Measurements from ENCODE around the gene SPPL2C. TPM values are rescaled to one million over a fixed set of nuclear protein-coding genes. Genes with fewer than 3 reads are reported as not detected.

The SPPL2C gene
- total RNA-seq, 1 experiment from 2014 or later = not detected

GRCh38 chr17:45815752-45816151, 28.9 kb upstream of the SPPL2C start:
- Histone ChIP-seq H3K27ac (ENCODE audit: insufficient read length, low read depth, low read length) (no peak overlapping the region), H4K8ac (replicated peaks; ENCODE audit: insufficient read length, low read depth, low read length) (no peak overlapping the region), H2BK120ac (ENCODE audit: low read depth, low read length, poor library complexity, severe bottlenecking) (no peak overlapping the region), H3K23me2 (ENCODE audit: insufficient read length, low read depth, low read length, poor library complexity, severe bottlenecking) (no peaks in the 10 kb centered on the region), H4K5ac (ENCODE audit: insufficient read length, low read depth, low read length) (no peak overlapping the region), H3K9ac (ENCODE audit: extremely low read depth, insufficient read length, low read length) (no peak overlapping the region), H3T11ph (ENCODE audit: low read length) (no peak overlapping the region), H4K91ac (ENCODE audit: insufficient read length, low read depth, low read length) (no peak overlapping the region), H3K4ac (ENCODE audit: low read depth, low read length) (no peak overlapping the region), H2BK15ac (ENCODE audit: low read depth, low read length) (no peak overlapping the region), H4K20me1 (ENCODE audit: control insufficient read depth, insufficient read depth, insufficient read length) (no peaks in the 10 kb centered on the region), H3K79me2 (ENCODE audit: insufficient read depth, low read length) (no peaks in the 10 kb centered on the region), H2AK5ac (ENCODE audit: insufficient read length, low read length) (no peak overlapping the region), H3K56ac (ENCODE audit: insufficient read length, low read depth, low read length) (no peak overlapping the region), H3K27me3 (ENCODE audit: insufficient read depth, low read length) (no peaks in the 10 kb centered on the region), H3K4me1 (ENCODE audit: insufficient read depth, low read length) (no peaks in the 10 kb centered on the region), H3K79me1 (ENCODE audit: insufficient read depth, low read depth, low read length, poor library complexity, severe bottlenecking) (no peaks in the 10 kb centered on the region), H3K18ac (ENCODE audit: insufficient read length, low read depth, low read length) (no peak overlapping the region), H3K23ac (ENCODE audit: insufficient read length, low read depth, low read length) (no peak overlapping the region), H2BK5ac (ENCODE audit: insufficient read length, low read length) (no peak overlapping the region), H2BK12ac (ENCODE audit: insufficient read length, low read depth, low read length) (no peak overlapping the region), H2BK20ac (ENCODE audit: low read depth, low read length, poor library complexity, severe bottlenecking) (no peak overlapping the region), H3K4me2 (ENCODE audit: insufficient read depth, insufficient read length, low read length) (no peak overlapping the region), H3K9me3 (ENCODE audit: control insufficient read depth, low read depth, low read length) (no peaks in the 10 kb centered on the region), H2AFZ (ENCODE audit: low read length) (no peak overlapping the region), H3K14ac (ENCODE audit: insufficient read depth, low read length) (no peak overlapping the region)
- Mint-ChIP-seq H3K27ac (no peak overlapping the region), H3K36me3 (ENCODE audit: insufficient read depth in 1 of 3, low read depth in 3 of 3) (peaks cover 0 to 2% (median 0%) of the 10 kb centered on the region in 3 experiments; a peak in 2 of 7 replicates), H3K27me3 (ENCODE audit: low read depth) (peaks cover 15% of the 10 kb centered on the region), H3K9me3 (peaks cover 2 to 3% of the 10 kb centered on the region in 2 experiments; a peak in 2 of 5 replicates), H3K4me1 (peaks cover 6 to 19% of the 10 kb centered on the region in 2 experiments), H3K4me3 (no peak overlapping the region)
- DNase-seq = no peak
- TF ChIP-seq, protein P1, sequence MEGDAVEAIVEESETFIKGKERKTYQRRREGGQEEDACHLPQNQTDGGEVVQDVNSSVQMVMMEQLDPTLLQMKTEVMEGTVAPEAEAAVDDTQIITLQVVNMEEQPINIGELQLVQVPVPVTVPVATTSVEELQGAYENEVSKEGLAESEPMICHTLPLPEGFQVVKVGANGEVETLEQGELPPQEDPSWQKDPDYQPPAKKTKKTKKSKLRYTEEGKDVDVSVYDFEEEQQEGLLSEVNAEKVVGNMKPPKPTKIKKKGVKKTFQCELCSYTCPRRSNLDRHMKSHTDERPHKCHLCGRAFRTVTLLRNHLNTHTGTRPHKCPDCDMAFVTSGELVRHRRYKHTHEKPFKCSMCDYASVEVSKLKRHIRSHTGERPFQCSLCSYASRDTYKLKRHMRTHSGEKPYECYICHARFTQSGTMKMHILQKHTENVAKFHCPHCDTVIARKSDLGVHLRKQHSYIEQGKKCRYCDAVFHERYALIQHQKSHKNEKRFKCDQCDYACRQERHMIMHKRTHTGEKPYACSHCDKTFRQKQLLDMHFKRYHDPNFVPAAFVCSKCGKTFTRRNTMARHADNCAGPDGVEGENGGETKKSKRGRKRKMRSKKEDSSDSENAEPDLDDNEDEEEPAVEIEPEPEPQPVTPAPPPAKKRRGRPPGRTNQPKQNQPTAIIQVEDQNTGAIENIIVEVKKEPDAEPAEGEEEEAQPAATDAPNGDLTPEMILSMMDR (conservative IDR thresholded peaks at IDR 0.05) = no peak
- no CpG with 5 or more reads among the region's 6 CpGs for WGBS (ENCODE audit: extremely low coverage, insufficient read length, low lambda C conversion rate)
